Measurements from ENCODE around the gene ZNF48.

DNA sequence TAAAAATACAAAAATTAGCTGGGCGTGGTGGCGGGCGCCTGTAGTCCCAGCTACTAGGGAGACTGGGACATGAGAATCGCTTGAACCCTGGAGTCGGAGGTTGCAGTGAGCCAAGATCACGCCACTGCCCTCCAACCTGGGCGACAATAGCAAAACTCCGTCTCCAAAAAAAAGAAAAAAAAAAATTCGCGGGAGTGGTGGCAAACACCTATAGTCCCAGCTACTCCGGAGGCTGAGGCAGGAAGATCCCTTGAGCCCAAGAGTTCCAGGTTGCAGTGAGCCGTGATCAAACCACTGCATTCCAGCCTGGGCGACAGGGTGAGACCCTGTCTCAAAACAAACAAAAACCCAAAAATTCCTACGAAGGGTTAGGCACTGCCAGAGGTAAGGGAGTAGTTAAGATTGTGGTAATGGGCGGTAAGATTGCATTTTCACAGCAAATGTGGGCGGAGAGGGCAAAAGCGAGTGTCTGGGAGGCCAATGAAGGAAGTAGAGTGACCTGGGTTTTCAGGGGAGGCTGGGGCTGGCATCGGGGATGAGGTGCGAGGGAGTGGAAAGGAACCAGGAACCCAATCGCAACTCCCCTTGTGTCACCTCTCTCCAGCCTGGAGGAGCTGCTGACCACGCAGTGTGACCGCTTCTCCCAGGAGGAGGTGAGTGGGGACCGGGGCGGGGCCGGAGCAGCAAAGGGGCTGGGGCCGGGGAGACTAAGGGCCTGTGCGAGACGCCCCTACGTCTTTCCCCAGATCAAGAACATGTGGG is 18.0 kb upstream of the ZNF48 start:
- TF ChIP-seq, protein P1, sequence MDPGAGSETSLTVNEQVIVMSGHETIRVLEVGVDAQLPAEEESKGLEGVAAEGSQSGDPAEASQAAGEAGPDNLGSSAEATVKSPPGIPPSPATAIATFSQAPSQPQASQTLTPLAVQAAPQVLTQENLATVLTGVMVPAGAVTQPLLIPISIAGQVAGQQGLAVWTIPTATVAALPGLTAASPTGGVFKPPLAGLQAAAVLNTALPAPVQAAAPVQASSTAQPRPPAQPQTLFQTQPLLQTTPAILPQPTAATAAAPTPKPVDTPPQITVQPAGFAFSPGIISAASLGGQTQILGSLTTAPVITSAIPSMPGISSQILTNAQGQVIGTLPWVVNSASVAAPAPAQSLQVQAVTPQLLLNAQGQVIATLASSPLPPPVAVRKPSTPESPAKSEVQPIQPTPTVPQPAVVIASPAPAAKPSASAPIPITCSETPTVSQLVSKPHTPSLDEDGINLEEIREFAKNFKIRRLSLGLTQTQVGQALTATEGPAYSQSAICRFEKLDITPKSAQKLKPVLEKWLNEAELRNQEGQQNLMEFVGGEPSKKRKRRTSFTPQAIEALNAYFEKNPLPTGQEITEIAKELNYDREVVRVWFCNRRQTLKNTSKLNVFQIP (CRISPR knock-in tag; IDR thresholded peaks at IDR 0.05; ENCODE audit: borderline replicate concordance, low read depth) = no peak
- TF ChIP-seq TOX (CRISPR knock-in tag; IDR thresholded peaks at IDR 0.05; ENCODE audit: borderline replicate concordance) = no peak
- no peak for TF ChIP-seq PPARA (CRISPR knock-in tag; IDR thresholded peaks at IDR 0.05; ENCODE audit: borderline replicate concordance)
- TF ChIP-seq SNAI2 (CRISPR knock-in tag; IDR thresholded peaks at IDR 0.05) = no peak
- TF ChIP-seq RARB (CRISPR knock-in tag; IDR thresholded peaks at IDR 0.05) = no peak
- TF ChIP-seq BACH2 (CRISPR knock-in tag; IDR thresholded peaks at IDR 0.05; ENCODE audit: borderline replicate concordance) = no peak

Measured in SK-N-SH treated with all-trans-retinoic acid at 6 μM for 48 hours (cell line).